Skeletal muscle tissue (tissue), 4 donors: ENCODE results near the gene FGF4. TPM values are rescaled to one million over a fixed set of nuclear protein-coding genes. Genes with fewer than 3 reads are reported as not detected.

Experiments used
- H3K27ac ChIP-seq: one replicate; pipeline ENCODE4 v1.7.0; 2013; ENCODE audit warnings: mild to moderate bottlenecking, low read depth, low read length, inconsistent platforms
- H3K27me3 ChIP-seq, 3 donors: one replicate each; pipeline ENCODE4 v1.7.0; 2013; ENCODE audit warnings: low read length in 3 of 3; ENCODE audit not compliant: control insufficient read depth in 3 of 3, insufficient read depth in 3 of 3
- H3K36me3 ChIP-seq, 3 donors: one replicate each; pipeline ENCODE4 v1.7.0; 2013; ENCODE audit warnings: low read length in 3 of 3; ENCODE audit not compliant: control insufficient read depth in 3 of 3, insufficient read depth in 3 of 3
- H3K4me1 ChIP-seq, 3 donors: one replicate each; pipeline ENCODE4 v1.7.0; 2013; ENCODE audit warnings: low read length in 3 of 3, mild to moderate bottlenecking in 3 of 3; ENCODE audit not compliant: control insufficient read depth in 3 of 3, insufficient read depth in 3 of 3
- H3K4me3 ChIP-seq, 3 donors: one replicate each; pipeline ENCODE4 v1.7.0; 2013; ENCODE audit warnings: low read length in 3 of 3
- H3K9ac ChIP-seq, 3 donors: one replicate each; pipeline ENCODE4 v1.7.0; 2013; ENCODE audit warnings: low read length in 3 of 3, mild to moderate bottlenecking in 3 of 3, moderate library complexity in 2 of 3, low read depth in 1 of 3
- H3K9me3 ChIP-seq, 3 donors: one replicate each; pipeline ENCODE4 v1.7.0; 2013; ENCODE audit warnings: low read length in 3 of 3; ENCODE audit not compliant: control insufficient read depth in 3 of 3
- total RNA-seq: library from RNA; depleted of rRNA; stranded (reverse); fragments of >200 nt; gene quantifications from one replicate; pipeline ENCODE4 v1.2.3, GENCODE V29; 2014
- donor health status: Osteomylitis.

The FGF4 gene
- total RNA-seq, 1 donor from 2014 or later = 1.6 TPM

DNA sequence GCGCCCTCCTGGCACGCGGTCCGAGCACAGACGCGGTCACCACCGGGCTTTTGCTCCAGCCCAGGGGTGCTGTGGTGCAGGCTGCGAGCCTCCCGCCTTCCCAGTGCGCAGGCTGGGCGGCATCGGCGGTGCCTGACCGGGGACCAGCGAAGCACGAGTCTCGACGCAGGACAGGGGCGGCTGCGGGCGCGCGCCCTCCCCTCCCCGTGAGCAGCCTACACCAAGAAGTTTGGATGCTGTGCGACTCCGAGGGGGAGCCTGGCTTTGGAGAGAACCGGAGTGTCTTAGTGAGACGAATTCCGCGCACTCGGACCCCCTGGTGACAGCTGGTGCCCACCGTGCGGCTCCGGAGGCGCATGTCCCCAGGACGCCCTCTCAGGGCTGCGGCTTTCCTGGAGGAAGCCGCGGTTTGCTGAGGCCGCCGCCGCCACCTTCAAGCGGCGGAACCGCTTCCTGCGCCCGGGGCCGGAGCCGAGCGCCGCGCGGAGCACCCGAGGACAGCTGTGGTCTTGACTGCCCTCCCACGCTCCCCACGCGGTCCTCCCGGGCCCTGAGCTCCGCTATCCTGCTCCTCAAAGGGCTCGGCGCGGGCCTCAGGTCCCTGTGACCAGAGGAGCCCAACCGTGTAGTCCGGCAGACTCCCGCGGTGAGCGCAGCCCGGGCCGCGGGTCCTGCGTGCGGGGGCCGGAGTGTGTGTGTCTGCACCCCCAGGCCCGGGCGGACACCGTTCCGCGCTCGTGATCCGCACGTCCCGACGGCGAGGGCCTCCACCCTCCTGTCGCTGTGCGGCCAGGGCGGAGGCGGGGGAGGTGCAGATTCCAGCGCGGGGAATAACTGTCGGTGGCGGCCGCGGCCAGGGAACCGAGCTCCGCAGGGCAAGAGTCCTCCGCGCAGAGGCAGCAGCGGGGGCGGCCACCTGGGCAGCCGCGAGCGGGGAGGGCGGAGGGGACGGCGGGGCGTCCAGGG, 42.4 kb upstream of the FGF4 start:
- no peaks in the 10 kb centered on the region for H3K36me3 ChIP-seq
- no peak overlapping the region for H3K27ac ChIP-seq
- H3K4me3 ChIP-seq = no peak overlapping the region
- peaks cover 0 to 2% (median 2%) of the 10 kb centered on the region in 3 donors for H3K4me1 ChIP-seq
- H3K9me3 ChIP-seq = no peaks in the 10 kb centered on the region
- H3K9ac ChIP-seq = no peak overlapping the region
- H3K27me3 ChIP-seq = peaks cover 72 to 80% (median 76%) of the 10 kb centered on the region in 3 donors

DNA sequence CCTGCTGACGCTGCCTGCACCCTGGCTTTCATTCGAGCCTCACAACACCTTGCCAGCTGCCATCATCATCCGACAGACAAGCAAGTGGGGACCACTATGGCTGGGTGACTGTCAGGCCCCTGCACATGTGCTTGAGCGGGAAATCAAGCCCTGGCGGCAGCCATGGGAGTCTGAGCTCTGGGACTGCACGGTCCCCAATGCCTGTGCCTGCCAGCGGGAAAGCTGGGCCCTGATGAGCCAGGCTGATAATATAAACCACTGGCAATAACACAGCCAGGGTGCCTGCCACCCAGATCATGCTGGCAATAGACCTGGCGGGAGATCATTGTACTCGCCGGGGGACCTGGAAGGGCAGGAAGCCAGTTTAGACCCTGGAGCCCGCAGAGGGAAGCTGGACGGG, 41.5 kb upstream of the FGF4 start:
- peaks cover 0 to 2% (median 2%) of the 10 kb centered on the region in 3 donors for H3K4me1 ChIP-seq
- H3K4me3 ChIP-seq = no peak overlapping the region
- no peak overlapping the region for H3K27ac ChIP-seq
- H3K27me3 ChIP-seq = peaks cover 67 to 78% (median 73%) of the 10 kb centered on the region in 3 donors
- H3K9me3 ChIP-seq = no peaks in the 10 kb centered on the region
- H3K9ac ChIP-seq = no peak overlapping the region
- no peaks in the 10 kb centered on the region for H3K36me3 ChIP-seq

DNA sequence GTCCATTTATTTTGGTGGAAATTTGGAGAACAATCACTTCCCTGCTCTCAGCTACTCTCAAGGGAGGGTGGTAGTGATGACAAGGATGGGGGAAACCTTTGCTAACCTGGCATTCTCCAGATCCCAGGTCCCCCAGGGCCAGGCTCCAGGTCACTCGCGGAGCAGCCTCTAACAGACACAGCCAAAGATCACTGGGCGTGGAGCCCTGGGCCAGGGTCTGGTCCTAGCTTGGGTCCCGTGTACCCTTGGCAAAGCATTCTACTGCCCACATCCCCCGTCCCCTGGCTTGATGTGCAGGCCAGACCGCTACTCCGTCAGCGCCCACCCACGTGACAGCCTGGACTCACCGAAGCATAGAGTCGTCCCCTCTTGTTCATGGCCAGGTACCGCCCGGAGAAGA, 40.8 kb upstream of the FGF4 start:
- Histone ChIP-seq H3K27ac (no peak overlapping the region), H3K9ac (no peak overlapping the region), H3K9me3 (no peaks in the 10 kb centered on the region), H3K27me3 (peaks cover 60 to 71% (median 69%) of the 10 kb centered on the region in 3 donors), H3K36me3 (no peaks in the 10 kb centered on the region), H3K4me3 (no peak overlapping the region), H3K4me1 (peaks cover 0 to 2% (median 2%) of the 10 kb centered on the region in 3 donors)

DNA sequence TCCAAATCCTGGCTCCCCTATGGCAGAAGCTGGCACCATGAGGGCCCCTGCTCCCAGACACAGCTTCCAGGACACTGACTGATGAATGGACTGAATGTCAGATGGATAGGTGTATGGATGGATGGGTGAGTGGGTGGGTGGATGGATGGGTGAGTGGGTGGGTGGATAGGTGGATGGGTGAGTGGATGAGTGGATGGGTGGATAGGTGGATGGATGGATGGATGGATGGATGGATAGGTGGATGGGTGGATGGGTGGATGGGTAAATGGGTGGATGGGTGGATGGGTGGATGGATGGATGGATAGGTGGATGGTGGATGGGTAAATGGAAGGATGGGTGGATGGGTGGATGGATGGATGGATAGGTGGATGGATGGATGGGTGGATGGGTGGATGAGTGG, 39.8 kb upstream of the FGF4 start:
- H3K9ac ChIP-seq = no peak overlapping the region
- no peaks in the 10 kb centered on the region for H3K36me3 ChIP-seq
- H3K4me1 ChIP-seq = peaks cover 0 to 2% (median 2%) of the 10 kb centered on the region in 3 donors
- no peak overlapping the region for H3K27ac ChIP-seq
- H3K4me3 ChIP-seq = no peak overlapping the region
- H3K27me3 ChIP-seq = peaks cover 49 to 63% (median 60%) of the 10 kb centered on the region in 3 donors
- H3K9me3 ChIP-seq = no peaks in the 10 kb centered on the region

DNA sequence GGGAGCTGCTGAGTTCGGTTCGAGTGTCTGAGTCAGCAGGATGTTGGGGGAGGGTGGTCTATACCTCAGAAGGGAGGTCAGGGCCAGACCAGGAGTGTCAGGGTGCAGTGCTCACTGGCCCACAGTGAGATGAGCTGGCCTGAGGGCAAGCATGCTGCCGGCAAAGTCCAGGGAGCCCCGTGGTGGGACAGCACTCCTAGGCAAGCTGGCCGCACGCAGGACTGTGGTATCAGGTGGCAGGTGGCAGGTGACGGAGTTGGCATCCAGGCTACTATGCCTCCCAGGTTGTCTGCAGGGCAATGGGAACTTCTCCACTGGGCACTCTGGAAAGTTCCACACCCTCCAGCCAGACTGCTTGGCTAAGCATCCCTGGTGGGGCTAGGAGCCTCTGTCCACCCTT, 39.3 kb upstream of the FGF4 start:
- H3K9ac ChIP-seq = no peak overlapping the region
- H3K4me1 ChIP-seq = peaks cover 0 to 2% (median 2%) of the 10 kb centered on the region in 3 donors
- H3K27ac ChIP-seq = no peak overlapping the region
- H3K36me3 ChIP-seq = no peaks in the 10 kb centered on the region
- no peak overlapping the region for H3K4me3 ChIP-seq
- no peaks in the 10 kb centered on the region for H3K9me3 ChIP-seq
- H3K27me3 ChIP-seq = peaks cover 47 to 58% (median 55%) of the 10 kb centered on the region in 3 donors

DNA sequence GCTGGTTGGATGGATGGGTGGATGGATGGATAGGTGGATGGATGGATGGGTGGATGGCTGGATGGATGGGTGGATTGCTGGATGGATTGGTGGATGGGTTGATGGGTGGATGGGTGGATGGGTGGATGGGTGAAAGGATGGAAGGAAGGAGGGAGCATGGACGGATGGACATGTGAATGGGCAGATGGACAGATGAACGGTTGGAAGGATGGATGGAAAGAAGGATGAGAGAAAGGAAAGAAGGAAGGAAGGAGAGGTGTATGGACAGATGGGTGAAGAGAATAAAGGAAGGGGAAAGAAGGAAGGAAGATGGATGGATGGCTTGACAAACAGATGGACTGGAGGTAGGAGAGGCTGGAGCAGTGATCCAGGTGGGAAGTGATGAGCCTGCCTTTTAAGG, 38.7 kb upstream of the FGF4 start:
- Histone ChIP-seq H3K27ac (no peak overlapping the region), H3K9me3 (no peaks in the 10 kb centered on the region), H3K9ac (no peak overlapping the region), H3K4me1 (peaks cover 0 to 2% (median 2%) of the 10 kb centered on the region in 3 donors), H3K27me3 (peaks cover 51 to 61% (median 60%) of the 10 kb centered on the region in 3 donors), H3K4me3 (no peak overlapping the region), H3K36me3 (no peaks in the 10 kb centered on the region)

DNA sequence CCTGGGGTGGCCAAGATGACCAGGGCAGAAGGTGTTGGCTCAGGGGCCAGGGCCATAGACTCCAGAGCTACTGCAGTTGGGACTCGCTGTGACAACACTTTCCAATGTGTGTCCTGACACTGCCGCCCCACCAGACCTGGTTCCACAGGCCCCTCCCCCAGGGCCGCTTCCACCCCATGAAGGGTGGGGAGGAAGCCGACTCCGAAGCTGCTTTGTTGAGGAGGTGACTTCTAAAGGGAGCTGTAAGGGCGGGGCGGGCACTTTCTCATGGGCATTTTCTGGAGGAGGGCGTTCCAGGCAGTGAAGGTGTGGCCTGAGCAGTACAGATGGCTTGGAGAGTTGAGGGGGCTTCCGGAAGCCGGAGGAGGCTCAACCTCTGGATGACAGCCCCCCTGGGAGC, 37.8 kb upstream of the FGF4 start:
- no peak overlapping the region for H3K4me3 ChIP-seq
- H3K27me3 ChIP-seq = peaks cover 60 to 64% (median 63%) of the 10 kb centered on the region in 3 donors
- H3K27ac ChIP-seq = no peak overlapping the region
- H3K4me1 ChIP-seq = peaks cover 0 to 2% (median 2%) of the 10 kb centered on the region in 3 donors
- H3K9ac ChIP-seq = no peak overlapping the region
- H3K36me3 ChIP-seq = no peaks in the 10 kb centered on the region
- no peaks in the 10 kb centered on the region for H3K9me3 ChIP-seq

DNA sequence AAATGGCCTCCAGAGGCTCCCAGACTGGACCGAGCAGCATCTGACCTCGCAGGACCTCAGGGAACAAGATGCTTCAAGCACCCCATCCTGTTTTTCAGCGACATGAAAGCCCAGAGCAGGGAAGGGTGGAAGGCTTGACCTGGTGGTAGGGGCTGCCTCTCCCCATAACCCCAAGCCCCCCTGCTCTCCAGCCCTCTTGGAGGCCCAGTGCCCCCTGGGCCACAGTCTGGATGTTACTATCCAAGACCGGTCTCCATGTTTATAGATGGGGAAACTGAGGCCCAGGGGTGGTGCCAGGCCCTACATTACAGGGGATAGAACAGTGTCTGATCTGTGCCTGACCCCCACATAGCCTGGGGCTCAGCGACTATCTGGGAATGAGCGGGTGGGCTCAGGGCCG, 37.1 kb upstream of the FGF4 start:
- Histone ChIP-seq H3K27me3 (peaks cover 57 to 61% (median 58%) of the 10 kb centered on the region in 3 donors), H3K27ac (no peak overlapping the region), H3K36me3 (no peaks in the 10 kb centered on the region), H3K4me3 (no peak overlapping the region), H3K4me1 (no peaks in the 10 kb centered on the region), H3K9ac (no peak overlapping the region), H3K9me3 (no peaks in the 10 kb centered on the region)

DNA sequence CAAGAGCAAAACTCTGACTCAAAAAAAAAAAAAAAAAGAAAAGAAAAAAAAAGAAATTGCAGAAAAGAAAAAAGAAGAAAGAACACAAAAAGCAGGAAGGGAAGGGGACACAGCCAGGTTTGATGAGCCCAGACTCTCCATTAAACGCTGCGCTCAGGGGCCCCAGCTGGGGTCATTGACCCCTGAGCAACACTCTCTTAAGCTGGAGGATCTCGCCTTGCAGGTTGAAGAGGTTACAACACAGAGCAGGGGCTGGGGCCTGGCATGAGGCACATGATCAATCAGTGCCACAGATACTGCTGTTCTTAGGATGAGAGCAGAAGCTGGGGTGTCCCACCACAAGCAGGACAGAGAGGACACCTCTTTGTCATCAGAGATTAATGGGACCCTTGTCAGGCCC, 36.3 kb upstream of the FGF4 start:
- Histone ChIP-seq H3K4me3 (no peak overlapping the region), H3K27me3 (peaks cover 51 to 54% (median 51%) of the 10 kb centered on the region in 3 donors), H3K27ac (no peak overlapping the region), H3K4me1 (no peaks in the 10 kb centered on the region), H3K36me3 (no peaks in the 10 kb centered on the region), H3K9ac (no peak overlapping the region), H3K9me3 (no peaks in the 10 kb centered on the region)
